HFFc6 (cell line): Measurements from ENCODE around the gene NELFA. TPM values are rescaled to one million over a fixed set of nuclear protein-coding genes. Genes with fewer than 3 reads are reported as not detected.
A peak's percentile ranks its signal among the peaks of the same experiment; 100 is the strongest.

Experiments used
- DNase-seq: peaks from one replicate; pipeline ENCODE4 v3.0.0-alpha.2; 2018
- H3K27ac Mint-ChIP-seq: 2 replicates; pipeline ENCODE4 v1.8.0; 2020; ENCODE audit warnings: mild to moderate bottlenecking, mixed read lengths
- H3K27me3 Mint-ChIP-seq: 2 replicates; pipeline ENCODE4 v1.8.0; 2021; ENCODE audit warnings: mild to moderate bottlenecking, moderate library complexity, mixed read lengths; ENCODE audit not compliant: insufficient read depth
- H3K36me3 Mint-ChIP-seq: 2 replicates; pipeline ENCODE4 v1.8.0; 2021; ENCODE audit warnings: low read depth, mixed read lengths
- H3K4me1 Mint-ChIP-seq: 2 replicates; pipeline ENCODE4 v1.8.0; 2020; ENCODE audit warnings: low read depth, mixed read lengths
- H3K4me3 Mint-ChIP-seq: 2 replicates; pipeline ENCODE4 v1.8.0; 2020; ENCODE audit warnings: mild to moderate bottlenecking, moderate library complexity, mixed read lengths
- H3K9me3 Mint-ChIP-seq: 2 replicates; pipeline ENCODE4 v1.8.0; 2020; ENCODE audit warnings: mild to moderate bottlenecking, mixed read lengths
- CTCF ChIP-seq: fragments of 200-600 bp; sonication (generic); IDR thresholded peaks from 2 replicates; pipeline ENCODE4 v1.5.0; 2021; ENCODE audit warnings: antibody characterized with exemption, mild to moderate bottlenecking
- total RNA-seq, 6 experiments: library from RNA; stranded (reverse); fragmentation: NEBNext Ultra II Directional; extraction: Animal tissue kit (Norgen Biotek cat#: 25700); gene quantifications; 2 replicates in 1 of 6; 3 replicates in 5 of 6; pipeline ENCODE4 v1.2.3, GENCODE V29; 2021

The NELFA gene
- total RNA-seq, 6 experiments from 2014 or later: 19.2 to 21.2 (median 20.2) TPM

GRCh38 chr4:1981251-1982058 is 27.3 kb downstream of the NELFA start:
- Mint-ChIP-seq H3K36me3 (peaks cover 37% of the 10 kb centered on the region), H3K27me3 (no peaks in the 10 kb centered on the region; the same call in 1 of the 2 replicates), H3K4me1 (peaks cover 7% of the 10 kb centered on the region; the same call in 1 of the 2 replicates), H3K27ac (peak overlapping the region; percentile 14; the same call in 1 of the 2 replicates), H3K9me3 (no peaks in the 10 kb centered on the region), H3K4me3 (no peak overlapping the region)
- no peak for TF ChIP-seq CTCF
- DNase-seq: no peak

GRCh38 chr4:1980561-1981041 is 28.2 kb downstream of the NELFA start:
- Mint-ChIP-seq H3K4me3 (no peak overlapping the region), H3K27me3 (no peaks in the 10 kb centered on the region; the same call in 1 of the 2 replicates), H3K27ac (no peak overlapping the region), H3K9me3 (no peaks in the 10 kb centered on the region; the same call in 1 of the 2 replicates), H3K4me1 (peaks cover 7% of the 10 kb centered on the region; the same call in 1 of the 2 replicates), H3K36me3 (peaks cover 41% of the 10 kb centered on the region)
- no peak for DNase-seq
- no peak for TF ChIP-seq CTCF

DNA sequence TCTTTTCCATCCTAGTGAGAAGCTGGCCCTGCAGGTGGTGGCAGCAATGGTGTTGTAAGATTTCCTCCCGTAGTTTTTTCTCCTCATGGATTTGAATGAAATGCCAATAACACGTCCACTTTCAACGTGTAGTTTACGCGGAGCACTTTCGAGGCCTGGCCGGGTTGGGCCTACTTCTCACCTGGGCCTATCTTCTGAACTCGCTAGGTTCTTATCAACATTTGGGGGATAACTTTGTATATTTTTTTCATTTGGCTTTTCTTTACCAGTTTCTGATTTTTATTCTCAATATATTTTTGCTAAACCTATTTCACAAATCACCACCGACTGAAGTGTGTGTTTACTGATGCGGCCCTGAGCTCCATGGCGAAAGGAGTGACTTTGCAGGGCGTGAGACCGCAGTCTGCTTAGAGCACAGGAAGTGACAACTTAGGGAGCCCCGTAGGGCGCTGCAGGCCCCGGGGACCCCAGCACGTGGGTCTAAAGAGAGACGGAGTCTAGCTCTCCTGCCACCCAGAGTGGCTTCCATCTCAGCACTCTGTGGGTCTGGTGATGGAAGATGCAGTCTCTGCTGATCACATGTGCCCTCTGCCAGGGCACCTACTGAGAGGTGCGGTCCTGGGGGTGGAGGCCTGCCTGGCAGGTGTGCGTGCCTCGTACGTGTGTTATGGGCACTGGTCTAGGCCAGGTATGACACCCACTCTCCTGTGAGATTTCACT is 29.1 kb downstream of the NELFA start:
- Mint-ChIP-seq H3K36me3 (peaks cover 41% of the 10 kb centered on the region), H3K9me3 (no peaks in the 10 kb centered on the region; the same call in 1 of the 2 replicates), H3K4me1 (peaks cover 7% of the 10 kb centered on the region; the same call in 1 of the 2 replicates), H3K4me3 (no peak overlapping the region), H3K27ac (no peak overlapping the region), H3K27me3 (no peaks in the 10 kb centered on the region; the same call in 1 of the 2 replicates)
- TF ChIP-seq CTCF: no peak
- DNase-seq: no peak

- Mint-ChIP-seq H3K27me3 (no peaks in the 10 kb centered on the region; the same call in 1 of the 2 replicates), H3K36me3 (peaks cover 41% of the 10 kb centered on the region), H3K4me3 (no peak overlapping the region), H3K4me1 (peaks cover 7% of the 10 kb centered on the region; the same call in 1 of the 2 replicates), H3K27ac (no peak overlapping the region), H3K9me3 (no peaks in the 10 kb centered on the region; the same call in 1 of the 2 replicates)
- DNase-seq: no peak
- no peak for TF ChIP-seq CTCF
Measured at GRCh38 chr4:1978741-1979476, 29.9 kb downstream of the NELFA start.

- no peak for DNase-seq
- H3K4me1 Mint-ChIP-seq: peaks cover 7% of the 10 kb centered on the region; the same call in 1 of the 2 replicates
- no peaks in the 10 kb centered on the region; the same call in 1 of the 2 replicates for H3K9me3 Mint-ChIP-seq
- no peak for TF ChIP-seq CTCF
- H3K27ac Mint-ChIP-seq: no peak overlapping the region
- peaks cover 43% of the 10 kb centered on the region for H3K36me3 Mint-ChIP-seq
- H3K4me3 Mint-ChIP-seq: no peak overlapping the region
- H3K27me3 Mint-ChIP-seq: no peaks in the 10 kb centered on the region; the same call in 1 of the 2 replicates
Measured at GRCh38 chr4:1978226-1978625, 30.5 kb downstream of the NELFA start.
